Peyer's patch (tissue), 4 donors: ENCODE results near the gene NTNG1.

Source experiments
- CTCF ChIP-seq, 6 experiments: fragments of 450-650 bp in 4 of 6; fragments of 200-600 bp in 2 of 6; sonication (generic) in 1 of 6; IDR thresholded peaks; one replicate each; pipeline ENCODE4 v1.5.1; 2017 to 2019; ENCODE audit warnings: antibody characterized with exemption in 6 of 6, mild to moderate bottlenecking in 3 of 6, moderate library complexity in 1 of 6
- POLR2A ChIP-seq, 2 donors: fragments of 450-650 bp; IDR thresholded peaks; one replicate each; pipeline ENCODE4 v1.5.1; 2017; ENCODE audit warnings: antibody characterized with exemption in 2 of 2, mild to moderate bottlenecking in 2 of 2, moderate library complexity in 2 of 2

- TF ChIP-seq CTCF (IDR thresholded peaks at IDR 0.05) (no peak), POLR2A (IDR thresholded peaks at IDR 0.05) (no peak)
These were observed 12.2 kb downstream of the NTNG1 start for GRCh38 chr1:107153014-107153413.
